ENCODE measurements around the gene PNPT1. TPM values are rescaled to one million over a fixed set of nuclear protein-coding genes. Genes with fewer than 3 reads are reported as not detected.

The PNPT1 gene
- total RNA-seq, 4 donors from 2014 or later = 11.6 to 21.4 (median 16.1) TPM

GRCh38 chr2:55609938-55610578 is 83.6 kb downstream of the PNPT1 start:
- WGBS, 2 donors = 57 to 60% methylated on average over 1 of the region's 1 CpG
- Histone ChIP-seq H3K4me1 (peaks cover 0 to 43% (median 3%) of the 10 kb centered on the region in 4 donors), H3K27ac (no peak overlapping the region), H3K27me3 (no peaks in the 10 kb centered on the region), H3K4me3 (no peak overlapping the region), H3K36me3 (peaks cover 2 to 48% (median 9%) of the 10 kb centered on the region in 3 donors), H3K9me3 (no peaks in the 10 kb centered on the region)
- no peak for TF ChIP-seq EP300 (IDR thresholded peaks at IDR 0.05)
- no peak for TF ChIP-seq POLR2A (IDR thresholded peaks at IDR 0.05)
- TF ChIP-seq CTCF (IDR thresholded peaks at IDR 0.05) = no peak
- no peak for DNase-seq (ENCODE audit: low spot score in 2 of 2)

- Histone ChIP-seq H3K36me3 (peaks cover 2 to 41% (median 9%) of the 10 kb centered on the region in 3 donors), H3K27me3 (no peaks in the 10 kb centered on the region), H3K4me3 (no peak overlapping the region), H3K4me1 (peaks cover 0 to 38% (median 1%) of the 10 kb centered on the region in 4 donors), H3K9me3 (no peaks in the 10 kb centered on the region), H3K27ac (no peak overlapping the region)
- TF ChIP-seq EP300 (IDR thresholded peaks at IDR 0.05) = no peak
- TF ChIP-seq CTCF (IDR thresholded peaks at IDR 0.05) = no peak
- TF ChIP-seq POLR2A (IDR thresholded peaks at IDR 0.05) = no peak
- WGBS, 2 donors = 58 to 60% methylated on average over 8 of the region's 8 CpGs
- DNase-seq (ENCODE audit: low spot score in 2 of 2) = no peak
Measured at GRCh38 chr2:55609193-55609794, 84.3 kb downstream of the PNPT1 start.

GRCh38 chr2:55607717-55608116 is 85.9 kb downstream of the PNPT1 start:
- DNase-seq (ENCODE audit: low spot score in 2 of 2) = no peak
- Histone ChIP-seq H3K36me3 (peaks cover 2 to 36% (median 9%) of the 10 kb centered on the region in 3 donors), H3K27me3 (no peaks in the 10 kb centered on the region), H3K27ac (no peak overlapping the region), H3K9me3 (no peaks in the 10 kb centered on the region), H3K4me1 (peaks cover 0 to 43% (median 4%) of the 10 kb centered on the region in 4 donors), H3K4me3 (no peak overlapping the region)
- TF ChIP-seq CTCF (IDR thresholded peaks at IDR 0.05) = no peak
- no peak for TF ChIP-seq EP300 (IDR thresholded peaks at IDR 0.05)
- no peak for TF ChIP-seq POLR2A (IDR thresholded peaks at IDR 0.05)
- WGBS, 2 donors = 93 to 99% methylated on average over 3 of the region's 3 CpGs

- H3K27ac ChIP-seq = no peak overlapping the region
- peaks cover 0 to 39% (median 4%) of the 10 kb centered on the region in 4 donors for H3K4me1 ChIP-seq
- no peak overlapping the region for H3K4me3 ChIP-seq
- no peaks in the 10 kb centered on the region for H3K27me3 ChIP-seq
- no peak for DNase-seq (ENCODE audit: low spot score in 2 of 2)
- TF ChIP-seq EP300 (IDR thresholded peaks at IDR 0.05) (no peak), CTCF (IDR thresholded peaks at IDR 0.05) (no peak), POLR2A (IDR thresholded peaks at IDR 0.05) (no peak)
- peaks cover 0 to 44% (median 2%) of the 10 kb centered on the region in 3 donors for H3K36me3 ChIP-seq
- 85 to 94% methylated on average over 1 of the region's 1 CpG for WGBS, 2 donors
- H3K9me3 ChIP-seq = no peaks in the 10 kb centered on the region
Measured at GRCh38 chr2:55604027-55604565, 89.5 kb downstream of the PNPT1 start.

GRCh38 chr2:55601849-55602248 is 91.8 kb downstream of the PNPT1 start:
- peaks cover 0 to 30% (median 4%) of the 10 kb centered on the region in 4 donors for H3K4me1 ChIP-seq
- no peaks in the 10 kb centered on the region for H3K9me3 ChIP-seq
- no peak for TF ChIP-seq POLR2A (IDR thresholded peaks at IDR 0.05)
- no peak for TF ChIP-seq CTCF (IDR thresholded peaks at IDR 0.05)
- TF ChIP-seq EP300 (IDR thresholded peaks at IDR 0.05) = no peak
- H3K4me3 ChIP-seq = no peak overlapping the region
- no peak overlapping the region for H3K27ac ChIP-seq
- peaks cover 0 to 61% (median 2%) of the 10 kb centered on the region in 3 donors for H3K36me3 ChIP-seq
- DNase-seq (ENCODE audit: low spot score in 2 of 2) = no peak
- H3K27me3 ChIP-seq = no peaks in the 10 kb centered on the region
